Caco-2 (cell line): ENCODE data around the gene TCP1. TPM values are rescaled to one million over a fixed set of nuclear protein-coding genes. Genes with fewer than 3 reads are reported as not detected.

Experiments
- BruUV-seq: library from RNA; stranded (reverse); fragments of 400-500 nt; replicated peaks from 2 replicates; lab custom pipeline; 2021; lab: Mats Ljungman, UMichigan
- CTCF ChIA-PET: fragments of 300-600 bp; sonication (Branson Sonifier 250); formaldehyde crosslinking; loops from one replicate; lab custom pipeline; 2022; ENCODE audit warnings: antibody characterized with exemption; lab: Charles Lee
- POLR2A ChIA-PET: fragments of 300-600 bp; sonication (Branson Sonifier 250); formaldehyde crosslinking; loops from one replicate; lab custom pipeline; 2022; ENCODE audit warnings: antibody characterized with exemption; lab: Charles Lee
- DNase-seq, 2 experiments: peaks; one replicate each; pipeline versions ENCODE4 v3.0.0 to v3.0.0-alpha.2; 2020 to 2022
- H3K27me3 ChIP-seq: replicated peaks from 2 replicates; pipeline ENCODE4 v1.6.0; 2011; ENCODE audit warnings: low read length; ENCODE audit not compliant: control insufficient read depth, insufficient read depth
- H3K36me3 ChIP-seq: 2 replicates; pipeline ENCODE4 v1.5.1; 2011; ENCODE audit warnings: low read length; ENCODE audit not compliant: control insufficient read depth, insufficient read depth
- H3K4me1 ChIP-seq: fragments of 250-450 bp; sonication (Bioruptor Pico); 2 replicates; pipeline ENCODE4 v1.5.1; 2020; ENCODE audit warnings: mild to moderate bottlenecking
- H3K4me3 ChIP-seq: 2 replicates; pipeline ENCODE4 v1.5.1; 2011; ENCODE audit warnings: low read depth, mild to moderate bottlenecking, control low read depth, low read length
- H3K9me3 ChIP-seq: fragments of 250-450 bp; sonication (Bioruptor Pico); 2 replicates; pipeline ENCODE4 v1.5.1; 2020; ENCODE audit warnings: mild to moderate bottlenecking, moderate library complexity
- H3K27ac Mint-ChIP-seq: one replicate; pipeline ENCODE4 v1.8.0; 2022; ENCODE audit warnings: mixed read lengths; ENCODE audit not compliant: unreplicated experiment
- H3K27me3 Mint-ChIP-seq: one replicate; pipeline ENCODE4 v1.8.0; 2022; ENCODE audit warnings: mixed read lengths; ENCODE audit not compliant: insufficient read depth, unreplicated experiment
- H3K36me3 Mint-ChIP-seq: one replicate; pipeline ENCODE4 v1.8.0; 2022; ENCODE audit warnings: mild to moderate bottlenecking, mixed read lengths; ENCODE audit not compliant: insufficient read depth, unreplicated experiment
- H3K4me1 Mint-ChIP-seq: one replicate; pipeline ENCODE4 v1.8.0; 2022; ENCODE audit warnings: low read depth, mixed read lengths; ENCODE audit not compliant: unreplicated experiment
- H3K4me3 Mint-ChIP-seq: one replicate; pipeline ENCODE4 v1.8.0; 2022; ENCODE audit warnings: mild to moderate bottlenecking, moderate library complexity, mixed read lengths; ENCODE audit not compliant: unreplicated experiment
- H3K9me3 Mint-ChIP-seq: one replicate; pipeline ENCODE4 v1.8.0; 2022; ENCODE audit warnings: mixed read lengths; ENCODE audit not compliant: unreplicated experiment
- intact Hi-C: fragments of 100-400 bp; cut with micrococcal nuclease; formaldehyde crosslinking; loops from one replicate; pipeline ENCODE4 v1.10.0; 2022; ENCODE audit not compliant: unreplicated experiment
- total RNA-seq: library from RNA; stranded (reverse); gene quantifications from 2 replicates; pipeline ENCODE4 v1.2.3, GENCODE V29; 2022
- TF ChIP-seq, protein P1 (sequence below), 2 experiments: fragments of 200-600 bp in 1 of 2; IDR thresholded peaks; 1 replicate in 1 of 2; 2 replicates in 1 of 2; pipeline versions ENCODE4 v1.5.1 to v1.8.0; 2011 to 2022; ENCODE audit warnings: antibody characterized with exemption in 1 of 2, control low read depth in 1 of 2, inconsistent platforms in 1 of 2, low read depth in 1 of 2, low read length in 1 of 2, mild to moderate bottlenecking in 1 of 2, moderate library complexity in 1 of 2; ENCODE audit not compliant: insufficient read depth in 1 of 2, severe bottlenecking in 1 of 2, unreplicated experiment in 1 of 2

TCP1 gene
- total RNA-seq, 1 experiment from 2014 or later: 286 TPM

DNA sequence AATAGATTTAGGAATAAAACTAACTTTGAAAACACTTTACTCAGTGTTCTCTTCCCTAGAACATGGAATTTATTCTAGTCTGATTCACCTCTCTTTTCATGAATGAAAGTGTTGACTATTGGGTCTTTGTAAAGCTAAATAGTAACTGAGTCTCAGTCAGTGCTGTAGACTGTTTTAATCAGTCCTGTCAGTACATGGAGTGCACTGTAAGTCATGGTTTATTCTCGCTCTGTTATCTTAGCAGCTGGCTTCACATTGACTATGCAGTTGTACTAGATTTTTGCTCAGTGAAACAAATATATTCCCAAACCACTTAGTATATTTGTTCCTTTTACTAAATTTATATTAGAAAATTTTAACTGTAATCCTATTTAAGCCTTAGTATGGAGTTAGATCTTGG, 42.6 kb downstream of the TCP1 start:
- peaks cover 2% of the 10 kb centered on the region for H3K36me3 ChIP-seq
- DNase-seq: no peak
- TF ChIP-seq, protein P1, sequence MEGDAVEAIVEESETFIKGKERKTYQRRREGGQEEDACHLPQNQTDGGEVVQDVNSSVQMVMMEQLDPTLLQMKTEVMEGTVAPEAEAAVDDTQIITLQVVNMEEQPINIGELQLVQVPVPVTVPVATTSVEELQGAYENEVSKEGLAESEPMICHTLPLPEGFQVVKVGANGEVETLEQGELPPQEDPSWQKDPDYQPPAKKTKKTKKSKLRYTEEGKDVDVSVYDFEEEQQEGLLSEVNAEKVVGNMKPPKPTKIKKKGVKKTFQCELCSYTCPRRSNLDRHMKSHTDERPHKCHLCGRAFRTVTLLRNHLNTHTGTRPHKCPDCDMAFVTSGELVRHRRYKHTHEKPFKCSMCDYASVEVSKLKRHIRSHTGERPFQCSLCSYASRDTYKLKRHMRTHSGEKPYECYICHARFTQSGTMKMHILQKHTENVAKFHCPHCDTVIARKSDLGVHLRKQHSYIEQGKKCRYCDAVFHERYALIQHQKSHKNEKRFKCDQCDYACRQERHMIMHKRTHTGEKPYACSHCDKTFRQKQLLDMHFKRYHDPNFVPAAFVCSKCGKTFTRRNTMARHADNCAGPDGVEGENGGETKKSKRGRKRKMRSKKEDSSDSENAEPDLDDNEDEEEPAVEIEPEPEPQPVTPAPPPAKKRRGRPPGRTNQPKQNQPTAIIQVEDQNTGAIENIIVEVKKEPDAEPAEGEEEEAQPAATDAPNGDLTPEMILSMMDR (IDR thresholded peaks at IDR 0.05; ENCODE audit: insufficient read depth in 1 of 2, low read depth in 1 of 2, low read length in 1 of 2, severe bottlenecking in 1 of 2, unreplicated experiment in 1 of 2): no peak
- intact Hi-C loops: no loop called here
- Mint-ChIP-seq H3K9me3 (no peaks in the 10 kb centered on the region), H3K4me3 (no peak overlapping the region), H3K27me3 (no peaks in the 10 kb centered on the region), H3K36me3 (peaks cover 76% of the 10 kb centered on the region), H3K27ac (no peak overlapping the region), H3K4me1 (no peaks in the 10 kb centered on the region)
- BruUV-seq: no TSS peak
- no peaks in the 10 kb centered on the region for H3K9me3 ChIP-seq
- H3K4me1 ChIP-seq: no peaks in the 10 kb centered on the region
- ChIA-PET CTCF (no interaction called here), POLR2A (no interaction called here)
- no peaks in the 10 kb centered on the region for H3K27me3 ChIP-seq
- H3K4me3 ChIP-seq: no peak overlapping the region

DNA sequence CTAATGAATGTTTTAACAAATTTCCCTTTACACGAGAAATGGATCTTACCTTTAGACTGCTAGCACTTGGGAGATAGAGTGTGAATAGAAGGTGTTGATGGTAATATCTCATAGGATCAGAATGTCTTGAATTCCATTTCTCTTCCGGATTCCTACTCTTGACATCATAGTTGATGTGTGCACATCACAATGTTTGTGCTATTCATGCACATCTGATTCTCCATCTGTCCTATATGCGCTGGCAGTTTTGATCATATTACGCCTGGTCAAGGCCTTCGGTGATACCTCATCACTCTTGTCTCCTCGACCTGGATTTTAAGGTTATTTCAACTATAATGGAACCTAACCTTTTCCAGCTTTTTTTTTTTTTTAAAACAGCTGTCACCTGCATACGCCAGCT, 44.3 kb downstream of the TCP1 start:
- DNase-seq: no peak

DNA sequence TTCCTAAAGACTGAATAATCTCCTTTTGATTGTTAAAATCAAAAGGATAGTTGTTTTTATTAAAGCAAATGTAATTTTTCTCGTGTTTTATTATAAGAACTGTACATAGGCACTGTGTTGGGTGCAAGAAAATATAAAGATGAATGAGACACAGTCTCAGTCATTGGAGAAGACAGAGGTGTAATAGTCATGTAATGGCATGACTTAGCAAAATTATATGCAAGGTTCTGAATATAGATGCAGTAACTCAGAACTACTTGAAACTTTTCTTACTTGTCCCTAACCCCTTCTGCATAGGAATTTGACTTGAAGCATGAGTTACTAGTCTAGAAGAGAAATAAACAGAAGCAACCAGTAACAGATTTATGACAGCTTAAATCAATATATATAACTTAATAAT, 47.2 kb downstream of the TCP1 start:
- CTCF ChIA-PET: no interaction called here
- intact Hi-C loops: no loop called here
- Mint-ChIP-seq H3K27me3 (no peaks in the 10 kb centered on the region), H3K9me3 (no peaks in the 10 kb centered on the region), H3K4me3 (no peak overlapping the region), H3K36me3 (peaks cover 64% of the 10 kb centered on the region), H3K27ac (no peak overlapping the region), H3K4me1 (no peaks in the 10 kb centered on the region)
- BruUV-seq: no TSS peak
- Histone ChIP-seq H3K36me3 (peaks cover 2% of the 10 kb centered on the region; the same call in 1 of the 2 replicates), H3K4me3 (no peak overlapping the region), H3K27me3 (no peaks in the 10 kb centered on the region), H3K9me3 (no peaks in the 10 kb centered on the region), H3K4me1 (no peaks in the 10 kb centered on the region)
- POLR2A ChIA-PET: no interaction called here
- DNase-seq: no peak
- TF ChIP-seq, protein P1 (IDR thresholded peaks at IDR 0.05; ENCODE audit: insufficient read depth in 1 of 2, low read depth in 1 of 2, low read length in 1 of 2, severe bottlenecking in 1 of 2, unreplicated experiment in 1 of 2): no peak

More for the DNA sequence above, 44.3 kb downstream of the TCP1 start:
- Mint-ChIP-seq H3K36me3 (peaks cover 80% of the 10 kb centered on the region), H3K27me3 (no peaks in the 10 kb centered on the region), H3K4me3 (no peak overlapping the region), H3K27ac (no peak overlapping the region), H3K4me1 (no peaks in the 10 kb centered on the region), H3K9me3 (no peaks in the 10 kb centered on the region)
- Histone ChIP-seq H3K36me3 (peaks cover 2% of the 10 kb centered on the region; the same call in 1 of the 2 replicates), H3K4me1 (no peaks in the 10 kb centered on the region), H3K9me3 (no peaks in the 10 kb centered on the region), H3K27me3 (no peaks in the 10 kb centered on the region), H3K4me3 (no peak overlapping the region)
- ChIA-PET POLR2A (no interaction called here), CTCF (no interaction called here)
- TF ChIP-seq, protein P1 (IDR thresholded peaks at IDR 0.05; ENCODE audit: insufficient read depth in 1 of 2, low read depth in 1 of 2, low read length in 1 of 2, severe bottlenecking in 1 of 2, unreplicated experiment in 1 of 2): no peak
- intact Hi-C loops: no loop called here
- BruUV-seq: no TSS peak
